ENCODE data around the gene TENT4A. TPM values are rescaled to one million over a fixed set of nuclear protein-coding genes. Genes with fewer than 3 reads are reported as not detected.

TENT4A gene
- total and polyA plus RNA-seq, 10 of the 15 experiments (the other 5 are each of a cell fraction or from before 2014, with no cell fraction given): 1.4 to 30.6 (median 12.5) TPM

DNA sequence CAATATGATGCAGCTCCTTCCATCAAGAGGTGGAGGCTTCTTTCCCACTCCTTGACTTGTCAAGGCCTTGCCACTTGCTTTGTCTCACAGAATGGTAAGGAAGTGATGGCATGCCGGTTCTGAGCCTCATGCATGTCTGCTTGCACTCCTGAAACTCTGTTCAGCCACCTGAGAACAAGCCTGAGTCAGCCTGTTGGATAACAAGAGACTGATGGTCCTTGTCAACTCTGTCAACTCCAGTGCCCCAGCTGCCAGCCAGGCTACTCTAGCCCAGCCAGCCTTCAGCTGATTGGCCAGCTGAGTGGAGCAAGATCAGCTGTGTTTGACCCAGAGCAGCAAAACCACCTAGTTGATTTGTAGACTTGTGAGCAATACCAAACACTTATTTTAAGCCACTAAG, 4.4 kb upstream of the TENT4A start:
- ATAC-seq (peak; percentile 7), DNase-seq (ENCODE audit: low read depth, low spot score) (no peak), FAIRE-seq (peak; percentile 38)
- Histone ChIP-seq H3K79me2 (ENCODE audit: control insufficient read depth, insufficient read depth, low read length) (peaks cover under 1% of the 10 kb centered on the region), H2AFZ (ENCODE audit: control insufficient read depth, low read depth, low read length) (peak overlapping the region; percentile 33), H3K27me3 (replicated peaks in 1 of 2; ENCODE audit: control insufficient read depth in 2 of 2, insufficient read depth in 2 of 2, low read length in 1 of 2) (no peaks in the 10 kb centered on the region), H3K4me2 (ENCODE audit: control insufficient read depth, insufficient read depth) (no peak overlapping the region), H4K20me1 (ENCODE audit: control insufficient read depth, insufficient read depth) (no peaks in the 10 kb centered on the region), H3K9ac (ENCODE audit: control insufficient read depth, insufficient read depth, low read length) (no peak overlapping the region), H3K27ac (ENCODE audit: control insufficient read depth, insufficient read depth) (no peak overlapping the region), H3K9me3 (replicated peaks; ENCODE audit: control insufficient read depth, insufficient read depth, low read length) (no peaks in the 10 kb centered on the region), H3K36me3 (ENCODE audit: control insufficient read depth in 2 of 2, insufficient read depth in 2 of 2, low read length in 1 of 2) (no peaks in the 10 kb centered on the region), H3K4me1 (ENCODE audit: control insufficient read depth, insufficient read depth, low read length) (peaks cover 26% of the 10 kb centered on the region), H3K4me3 (no peak overlapping the region)
- WGBS (ENCODE audit: insufficient coverage, insufficient replicate concordance, low lambda C conversion rate, missing lambda C conversion rate): 6% methylated on average over 1 of the region's 1 CpG
- TF ChIP-seq SPI1 (IDR thresholded peaks at IDR 0.05; ENCODE audit: borderline replicate concordance, insufficient read depth, low read depth, low read length): no peak
- 0 out of 2 replicates have a peak, but pooled peaks have one; percentile 15 for TF ChIP-seq CBX5 (IDR thresholded peaks at IDR 0.05; ENCODE audit: low read depth)
- TF ChIP-seq BMI1 (IDR thresholded peaks at IDR 0.05; ENCODE audit: borderline replicate concordance): no peak
- in situ Hi-C loops (cut with MboI) (no loop called here), intact Hi-C loops (cut with micrococcal nuclease; ENCODE audit: unreplicated experiment) (no loop called here)
- RAD21 ChIA-PET (ENCODE audit: unreplicated experiment): interaction anchor here (1.3 to 2.0 kb wide), 3 partner anchors 28 to 76 kb away, joined by 4 to 6 read pairs (median 4); partner anchors contain the start of genes NSUN2 and SRD5A1
- no TSS peak for BruUV-seq (replicated peaks)
- POLR2A ChIA-PET: interaction anchor here (1.4 kb wide), 1 partner anchor 16 kb away, joined by 3 read pairs; no protein-coding TSS in a partner anchor
- CTCF ChIA-PET: interaction anchor here (0.9 to 1.2 kb wide), 6 partner anchors 9 to 76 kb away, joined by 3 to 5 read pairs (median 4); partner anchors contain the start of genes NSUN2 and SRD5A1
- SMC1A ChIA-PET (ENCODE audit: uncharacterized antibody, unreplicated experiment): interaction anchor here (1.1 to 1.7 kb wide), 3 partner anchors 9 to 76 kb away, joined by 4 to 6 read pairs (median 4); partner anchors contain the start of gene NSUN2

GRCh38 chr5:6710070-6710469, 3.2 kb upstream of the TENT4A start:
- H2AFZ ChIP-seq (ENCODE audit: control insufficient read depth, low read depth, low read length): no peak overlapping the region
- DNase-seq (ENCODE audit: low read depth, low spot score) (no peak), FAIRE-seq (no peak), ATAC-seq (no peak)
- SMC1A ChIA-PET (ENCODE audit: uncharacterized antibody, unreplicated experiment): interaction anchor here (0.6 to 1.7 kb wide), 3 partner anchors 30 to 77 kb away, joined by 3 to 6 read pairs (median 3); partner anchors contain the start of gene NSUN2
- H3K9me3 ChIP-seq (replicated peaks; ENCODE audit: control insufficient read depth, insufficient read depth, low read length): no peaks in the 10 kb centered on the region
- H3K27me3 ChIP-seq (replicated peaks in 1 of 2; ENCODE audit: control insufficient read depth in 2 of 2, insufficient read depth in 2 of 2, low read length in 1 of 2): no peaks in the 10 kb centered on the region
- no peaks in the 10 kb centered on the region for H3K36me3 ChIP-seq (ENCODE audit: control insufficient read depth in 2 of 2, insufficient read depth in 2 of 2, low read length in 1 of 2)
- 87% methylated on average over 5 of the region's 5 CpGs for WGBS (ENCODE audit: insufficient coverage, insufficient replicate concordance, low lambda C conversion rate, missing lambda C conversion rate)
- in situ Hi-C loops (cut with MboI) (no loop called here), intact Hi-C loops (cut with micrococcal nuclease; ENCODE audit: unreplicated experiment) (loop anchor here (5.0 to 10.0 kb wide), 2 partner anchors 333 to 955 kb away; partner anchors contain the start of gene MED10)
- H3K79me2 ChIP-seq (ENCODE audit: control insufficient read depth, insufficient read depth, low read length): peaks cover 12% of the 10 kb centered on the region
- H3K27ac ChIP-seq (ENCODE audit: control insufficient read depth, insufficient read depth): no peak overlapping the region
- POLR2A ChIA-PET: no interaction called here
- no peak overlapping the region for H3K9ac ChIP-seq (ENCODE audit: control insufficient read depth, insufficient read depth, low read length)
- H3K4me3 ChIP-seq: no peak overlapping the region
- no peak overlapping the region for H3K4me2 ChIP-seq (ENCODE audit: control insufficient read depth, insufficient read depth)
- RAD21 ChIA-PET (ENCODE audit: unreplicated experiment): interaction anchor here (1.3 kb wide), 1 partner anchor 75 kb away, joined by 4 read pairs; no protein-coding TSS in a partner anchor
- CTCF ChIA-PET: interaction anchor here (1.0 kb wide), 1 partner anchor 1213 kb away, joined by 3 read pairs; no protein-coding TSS in a partner anchor
- BruUV-seq (replicated peaks): no TSS peak
- peaks cover 20% of the 10 kb centered on the region for H3K4me1 ChIP-seq (ENCODE audit: control insufficient read depth, insufficient read depth, low read length)
- H4K20me1 ChIP-seq (ENCODE audit: control insufficient read depth, insufficient read depth): no peaks in the 10 kb centered on the region
- TF ChIP-seq YY1 (IDR thresholded peaks at IDR 0.05; ENCODE audit: low read depth, low read length) (no peak), NBN (IDR thresholded peaks at IDR 0.05) (no peak), SMC3 (IDR thresholded peaks at IDR 0.05; ENCODE audit: borderline replicate concordance, low read length) (no peak), POLR2AphosphoS5 (IDR thresholded peaks at IDR 0.05; ENCODE audit: low read length) (no peak), ELK1 (IDR thresholded peaks at IDR 0.05; ENCODE audit: low read depth, low read length) (no peak), GABPA (IDR thresholded peaks at IDR 0.05; ENCODE audit: low read depth) (no peak), RUNX3 (IDR thresholded peaks at IDR 0.05; ENCODE audit: low read length) (no peak), NR2C2 (IDR thresholded peaks at IDR 0.05; ENCODE audit: borderline replicate concordance, control insufficient read depth, insufficient read length, low read depth) (no peak), SMARCA5 (IDR thresholded peaks at IDR 0.05) (no peak), ZNF24 (IDR thresholded peaks at IDR 0.05) (no peak)
- TF ChIP-seq, protein P1, sequence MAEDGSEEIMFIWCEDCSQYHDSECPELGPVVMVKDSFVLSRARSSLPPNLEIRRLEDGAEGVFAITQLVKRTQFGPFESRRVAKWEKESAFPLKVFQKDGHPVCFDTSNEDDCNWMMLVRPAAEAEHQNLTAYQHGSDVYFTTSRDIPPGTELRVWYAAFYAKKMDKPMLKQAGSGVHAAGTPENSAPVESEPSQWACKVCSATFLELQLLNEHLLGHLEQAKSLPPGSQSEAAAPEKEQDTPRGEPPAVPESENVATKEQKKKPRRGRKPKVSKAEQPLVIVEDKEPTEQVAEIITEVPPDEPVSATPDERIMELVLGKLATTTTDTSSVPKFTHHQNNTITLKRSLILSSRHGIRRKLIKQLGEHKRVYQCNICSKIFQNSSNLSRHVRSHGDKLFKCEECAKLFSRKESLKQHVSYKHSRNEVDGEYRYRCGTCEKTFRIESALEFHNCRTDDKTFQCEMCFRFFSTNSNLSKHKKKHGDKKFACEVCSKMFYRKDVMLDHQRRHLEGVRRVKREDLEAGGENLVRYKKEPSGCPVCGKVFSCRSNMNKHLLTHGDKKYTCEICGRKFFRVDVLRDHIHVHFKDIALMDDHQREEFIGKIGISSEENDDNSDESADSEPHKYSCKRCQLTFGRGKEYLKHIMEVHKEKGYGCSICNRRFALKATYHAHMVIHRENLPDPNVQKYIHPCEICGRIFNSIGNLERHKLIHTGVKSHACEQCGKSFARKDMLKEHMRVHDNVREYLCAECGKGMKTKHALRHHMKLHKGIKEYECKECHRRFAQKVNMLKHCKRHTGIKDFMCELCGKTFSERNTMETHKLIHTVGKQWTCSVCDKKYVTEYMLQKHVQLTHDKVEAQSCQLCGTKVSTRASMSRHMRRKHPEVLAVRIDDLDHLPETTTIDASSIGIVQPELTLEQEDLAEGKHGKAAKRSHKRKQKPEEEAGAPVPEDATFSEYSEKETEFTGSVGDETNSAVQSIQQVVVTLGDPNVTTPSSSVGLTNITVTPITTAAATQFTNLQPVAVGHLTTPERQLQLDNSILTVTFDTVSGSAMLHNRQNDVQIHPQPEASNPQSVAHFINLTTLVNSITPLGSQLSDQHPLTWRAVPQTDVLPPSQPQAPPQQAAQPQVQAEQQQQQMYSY (CRISPR knock-in tag; IDR thresholded peaks at IDR 0.05): no peak
